Gastroesophageal sphincter (tissue), 3 donors: Measurements from ENCODE around the gene ARHGAP12.

ENCODE experiments used
- EP300 ChIP-seq: sonication (generic); formaldehyde crosslinking; IDR thresholded peaks from one replicate; pipeline ENCODE4 v1.6.1; 2017; ENCODE audit warnings: antibody characterized with exemption, mild to moderate bottlenecking
- TF ChIP-seq, protein P1 (sequence below), 4 experiments: fragments of 200-600 bp in 2 of 4; fragments of 450-650 bp in 2 of 4; sonication (generic) in 1 of 4; IDR thresholded peaks; one replicate each; pipeline ENCODE4 v1.5.1; 2017 to 2019; ENCODE audit warnings: antibody characterized with exemption in 4 of 4, mild to moderate bottlenecking in 2 of 4, moderate library complexity in 2 of 4

DNA sequence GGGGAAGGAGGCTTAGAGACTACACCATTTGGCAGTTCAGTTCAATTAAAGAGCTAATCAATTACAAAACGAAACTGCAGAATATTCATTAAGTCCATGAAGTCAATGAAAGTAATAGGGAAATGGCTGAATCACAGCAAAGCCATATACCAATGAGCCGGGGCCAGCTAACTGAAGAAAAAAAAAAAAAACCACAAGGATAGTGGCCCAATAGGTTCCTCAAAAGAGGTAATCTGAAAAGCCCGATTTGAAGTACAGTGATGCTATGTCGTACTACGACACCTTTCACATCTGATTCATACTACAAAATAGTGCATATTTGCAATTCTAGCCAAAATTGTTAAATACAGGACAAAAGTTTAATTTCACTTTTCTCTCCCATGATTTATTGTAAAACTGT is 2.5 kb downstream of the ARHGAP12 start:
- no peak for TF ChIP-seq EP300
- TF ChIP-seq, protein P1, sequence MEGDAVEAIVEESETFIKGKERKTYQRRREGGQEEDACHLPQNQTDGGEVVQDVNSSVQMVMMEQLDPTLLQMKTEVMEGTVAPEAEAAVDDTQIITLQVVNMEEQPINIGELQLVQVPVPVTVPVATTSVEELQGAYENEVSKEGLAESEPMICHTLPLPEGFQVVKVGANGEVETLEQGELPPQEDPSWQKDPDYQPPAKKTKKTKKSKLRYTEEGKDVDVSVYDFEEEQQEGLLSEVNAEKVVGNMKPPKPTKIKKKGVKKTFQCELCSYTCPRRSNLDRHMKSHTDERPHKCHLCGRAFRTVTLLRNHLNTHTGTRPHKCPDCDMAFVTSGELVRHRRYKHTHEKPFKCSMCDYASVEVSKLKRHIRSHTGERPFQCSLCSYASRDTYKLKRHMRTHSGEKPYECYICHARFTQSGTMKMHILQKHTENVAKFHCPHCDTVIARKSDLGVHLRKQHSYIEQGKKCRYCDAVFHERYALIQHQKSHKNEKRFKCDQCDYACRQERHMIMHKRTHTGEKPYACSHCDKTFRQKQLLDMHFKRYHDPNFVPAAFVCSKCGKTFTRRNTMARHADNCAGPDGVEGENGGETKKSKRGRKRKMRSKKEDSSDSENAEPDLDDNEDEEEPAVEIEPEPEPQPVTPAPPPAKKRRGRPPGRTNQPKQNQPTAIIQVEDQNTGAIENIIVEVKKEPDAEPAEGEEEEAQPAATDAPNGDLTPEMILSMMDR (IDR thresholded peaks at IDR 0.05), result no peak
